ENCODE results near the gene BHLHE41. TPM values are rescaled to one million over a fixed set of nuclear protein-coding genes. Genes with fewer than 3 reads are reported as not detected.

The BHLHE41 gene
- polyA plus RNA-seq, 1 donor (not counting 4 experiments of a cell fraction or from before 2014, with no cell fraction given), result 1.4 TPM

- FAIRE-seq (no peak), DNase-seq (ENCODE audit: low read depth, low spot score) (no peak)
- H3K36me3 ChIP-seq (ENCODE audit: control insufficient read depth in 2 of 2, extremely low read depth in 1 of 2, insufficient read depth in 2 of 2, low read length in 2 of 2), result no peaks in the 10 kb centered on the region
- H3K79me2 ChIP-seq (ENCODE audit: control insufficient read depth, insufficient read depth, low read length), result no peaks in the 10 kb centered on the region
- no peak overlapping the region for H3K4me2 ChIP-seq (ENCODE audit: control insufficient read depth, extremely low read depth, insufficient read depth, low read depth, low read length)
- no peaks in the 10 kb centered on the region for H3K9me1 ChIP-seq (ENCODE audit: control insufficient read depth, extremely low read depth, insufficient read depth, low read length)
- no peak overlapping the region for H3K4me3 ChIP-seq (ENCODE audit: control insufficient read depth in 2 of 3, extremely low read depth in 1 of 3, insufficient read depth in 2 of 3, low read depth in 1 of 3, low read length in 3 of 3)
- TF ChIP-seq CTCF (optimal IDR thresholded peaks at IDR 0.05 in 1 of 3, IDR thresholded peaks at IDR 0.05 in 1 of 3, conservative IDR thresholded peaks at IDR 0.05 in 1 of 3; ENCODE audit: extremely low read depth in 1 of 3, insufficient read depth in 2 of 3, low read length in 3 of 3) (no peak), EZH2 (IDR thresholded peaks at IDR 0.05; ENCODE audit: low read length) (no peak)
- H2AFZ ChIP-seq (ENCODE audit: control insufficient read depth, low read length), result no peak overlapping the region
- H3K9me3 ChIP-seq (ENCODE audit: control insufficient read depth, low read depth, low read length), result no peaks in the 10 kb centered on the region
- no peaks in the 10 kb centered on the region for H3K4me1 ChIP-seq (ENCODE audit: control insufficient read depth, extremely low read depth, insufficient read depth, low read length)
- H4K20me1 ChIP-seq (ENCODE audit: control insufficient read depth, extremely low read depth, insufficient read depth, low read length), result no peaks in the 10 kb centered on the region
- H3K27ac ChIP-seq (ENCODE audit: control insufficient read depth, insufficient read depth, low read length), result no peak overlapping the region
- dilution Hi-C loops (cut with MboI; ENCODE audit: extremely low pct_ligation_motif_present, low sequenced_read_pairs), result no loop called here
- H3K9ac ChIP-seq (ENCODE audit: control insufficient read depth, extremely low read depth, insufficient read depth, low read length), result no peak overlapping the region
- H3K27me3 ChIP-seq (ENCODE audit: control insufficient read depth, extremely low read depth, insufficient read depth, low read length), result no peaks in the 10 kb centered on the region
Observed at GRCh38 chr12:26138860-26139259, 14.0 kb upstream of the BHLHE41 start.

- Histone ChIP-seq H3K4me1 (ENCODE audit: control insufficient read depth, extremely low read depth, insufficient read depth, low read length) (no peaks in the 10 kb centered on the region), H3K27me3 (ENCODE audit: control insufficient read depth, extremely low read depth, insufficient read depth, low read length) (no peaks in the 10 kb centered on the region), H3K4me3 (ENCODE audit: control insufficient read depth in 2 of 3, extremely low read depth in 1 of 3, insufficient read depth in 2 of 3, low read depth in 1 of 3, low read length in 3 of 3) (no peak overlapping the region), H3K27ac (ENCODE audit: control insufficient read depth, insufficient read depth, low read length) (no peak overlapping the region), H4K20me1 (ENCODE audit: control insufficient read depth, extremely low read depth, insufficient read depth, low read length) (no peaks in the 10 kb centered on the region), H3K9me3 (ENCODE audit: control insufficient read depth, low read depth, low read length) (no peaks in the 10 kb centered on the region), H3K79me2 (ENCODE audit: control insufficient read depth, insufficient read depth, low read length) (no peaks in the 10 kb centered on the region), H3K9me1 (ENCODE audit: control insufficient read depth, extremely low read depth, insufficient read depth, low read length) (no peaks in the 10 kb centered on the region), H3K9ac (ENCODE audit: control insufficient read depth, extremely low read depth, insufficient read depth, low read length) (no peak overlapping the region), H2AFZ (ENCODE audit: control insufficient read depth, low read length) (no peak overlapping the region), H3K4me2 (ENCODE audit: control insufficient read depth, extremely low read depth, insufficient read depth, low read depth, low read length) (no peak overlapping the region), H3K36me3 (ENCODE audit: control insufficient read depth in 2 of 2, extremely low read depth in 1 of 2, insufficient read depth in 2 of 2, low read length in 2 of 2) (no peaks in the 10 kb centered on the region)
- dilution Hi-C loops (cut with MboI; ENCODE audit: extremely low pct_ligation_motif_present, low sequenced_read_pairs), result no loop called here
- no peak for TF ChIP-seq EZH2 (IDR thresholded peaks at IDR 0.05; ENCODE audit: low read length)
- TF ChIP-seq CTCF (optimal IDR thresholded peaks at IDR 0.05 in 1 of 3, IDR thresholded peaks at IDR 0.05 in 1 of 3, conservative IDR thresholded peaks at IDR 0.05 in 1 of 3; ENCODE audit: extremely low read depth in 1 of 3, insufficient read depth in 2 of 3, low read length in 3 of 3), result no peak
- no peak for DNase-seq (ENCODE audit: low read depth, low spot score)
- peak; percentile 44 for FAIRE-seq
Observed at GRCh38 chr12:26136688-26137087, 11.9 kb upstream of the BHLHE41 start.
